Bronchial epithelial cell (primary cell): ENCODE data around the gene GRID2. TPM values are rescaled to one million over a fixed set of nuclear protein-coding genes. Genes with fewer than 3 reads are reported as not detected.

Source experiments
- DNase-seq: peaks from one replicate; pipeline ENCODE4 v3.0.0-alpha.2; 2010; ENCODE audit warnings: low read depth
- FAIRE-seq: peaks from 2 replicates; lab custom pipeline; 2011; peaks lifted over from hg19 to GRCh38; lab: Jason Lieb, UNC
- H3K27me3 ChIP-seq: 2 replicates; pipeline ENCODE4 v1.5.1; 2011; ENCODE audit warnings: low read length; ENCODE audit not compliant: control insufficient read depth, insufficient read depth
- H3K36me3 ChIP-seq: 2 replicates; pipeline ENCODE4 v1.5.1; 2011; ENCODE audit warnings: low read length; ENCODE audit not compliant: control insufficient read depth, insufficient read depth
- H3K4me3 ChIP-seq: 2 replicates; pipeline ENCODE4 v1.5.1; 2011; ENCODE audit warnings: mild to moderate bottlenecking, low read depth, low read length, control low read depth
- total RNA-seq: library from RNA; depleted of rRNA; stranded (reverse); fragments of >200 nt; gene quantifications from 2 replicates; pipeline ENCODE4 v1.2.1, GENCODE V29; 2014
- TF ChIP-seq, protein P1 (sequence below): IDR thresholded peaks from 2 replicates; pipeline ENCODE4 v1.5.1; 2011; ENCODE audit warnings: mild to moderate bottlenecking, moderate library complexity, low read length, control low read depth, inconsistent platforms; ENCODE audit not compliant: insufficient read depth, severe bottlenecking

Gene GRID2
- total RNA-seq, 1 donor from 2014 or later = not detected

GRCh38 chr4:92461732-92462131, 158.0 kb downstream of the GRID2 start:
- TF ChIP-seq, protein P1, sequence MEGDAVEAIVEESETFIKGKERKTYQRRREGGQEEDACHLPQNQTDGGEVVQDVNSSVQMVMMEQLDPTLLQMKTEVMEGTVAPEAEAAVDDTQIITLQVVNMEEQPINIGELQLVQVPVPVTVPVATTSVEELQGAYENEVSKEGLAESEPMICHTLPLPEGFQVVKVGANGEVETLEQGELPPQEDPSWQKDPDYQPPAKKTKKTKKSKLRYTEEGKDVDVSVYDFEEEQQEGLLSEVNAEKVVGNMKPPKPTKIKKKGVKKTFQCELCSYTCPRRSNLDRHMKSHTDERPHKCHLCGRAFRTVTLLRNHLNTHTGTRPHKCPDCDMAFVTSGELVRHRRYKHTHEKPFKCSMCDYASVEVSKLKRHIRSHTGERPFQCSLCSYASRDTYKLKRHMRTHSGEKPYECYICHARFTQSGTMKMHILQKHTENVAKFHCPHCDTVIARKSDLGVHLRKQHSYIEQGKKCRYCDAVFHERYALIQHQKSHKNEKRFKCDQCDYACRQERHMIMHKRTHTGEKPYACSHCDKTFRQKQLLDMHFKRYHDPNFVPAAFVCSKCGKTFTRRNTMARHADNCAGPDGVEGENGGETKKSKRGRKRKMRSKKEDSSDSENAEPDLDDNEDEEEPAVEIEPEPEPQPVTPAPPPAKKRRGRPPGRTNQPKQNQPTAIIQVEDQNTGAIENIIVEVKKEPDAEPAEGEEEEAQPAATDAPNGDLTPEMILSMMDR = no peak
- FAIRE-seq (no peak), DNase-seq (no peak)
- Histone ChIP-seq H3K36me3 (no peaks in the 10 kb centered on the region), H3K4me3 (no peak overlapping the region), H3K27me3 (no peaks in the 10 kb centered on the region)

- DNase-seq = peak; percentile 3
- FAIRE-seq = no peak
- H3K27me3 ChIP-seq = no peaks in the 10 kb centered on the region
- no peaks in the 10 kb centered on the region for H3K36me3 ChIP-seq
- H3K4me3 ChIP-seq = no peak overlapping the region
- TF ChIP-seq, protein P1 = no peak
Measured at GRCh38 chr4:92477298-92477697, 173.5 kb downstream of the GRID2 start.

- Histone ChIP-seq H3K4me3 (no peak overlapping the region), H3K36me3 (no peaks in the 10 kb centered on the region), H3K27me3 (no peaks in the 10 kb centered on the region)
- FAIRE-seq = no peak
- no peak for DNase-seq
- TF ChIP-seq, protein P1 = no peak
Measured at GRCh38 chr4:92483341-92483740, 179.6 kb downstream of the GRID2 start.

DNA sequence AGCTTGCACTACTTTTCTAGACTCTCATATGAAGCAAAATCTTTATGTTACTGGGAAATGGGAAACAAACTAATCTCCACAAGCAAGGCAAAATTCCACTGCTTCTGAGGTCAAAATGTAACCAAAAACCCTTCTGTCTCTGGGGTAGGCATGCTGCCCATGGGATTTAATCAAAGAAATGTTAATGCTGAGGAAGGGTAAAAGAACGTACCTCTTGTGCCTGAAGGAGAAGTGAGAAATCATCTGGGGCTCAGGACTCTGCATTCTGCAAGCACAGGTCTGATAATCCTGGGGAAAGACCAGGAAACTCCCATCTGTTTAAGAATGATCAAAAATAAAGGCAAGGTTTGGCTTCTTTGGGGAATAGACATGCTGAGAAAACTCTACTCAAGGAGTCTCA, 184.7 kb downstream of the GRID2 start:
- no peak overlapping the region for H3K4me3 ChIP-seq
- TF ChIP-seq, protein P1 = no peak
- no peaks in the 10 kb centered on the region for H3K27me3 ChIP-seq
- FAIRE-seq (no peak), DNase-seq (no peak)
- H3K36me3 ChIP-seq = no peaks in the 10 kb centered on the region

DNA sequence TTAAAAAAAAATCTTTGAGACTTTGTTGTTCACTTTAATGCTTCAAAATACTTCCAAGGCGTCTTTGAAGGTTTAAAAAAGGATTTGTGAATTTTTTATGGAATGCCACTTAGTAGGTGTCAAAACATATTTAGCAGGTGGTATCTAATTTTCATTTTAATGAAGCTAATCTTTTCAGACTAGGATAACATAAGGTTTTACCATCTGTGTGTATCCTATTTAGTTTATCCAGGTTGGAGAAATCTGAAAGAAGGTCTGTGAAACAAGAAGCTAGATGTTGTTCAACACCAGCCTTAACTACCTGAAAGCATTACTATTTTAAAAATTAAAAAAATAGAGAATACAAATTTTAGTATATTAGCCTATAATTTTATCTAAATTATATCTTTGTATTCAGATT, 193.4 kb downstream of the GRID2 start:
- FAIRE-seq = no peak
- TF ChIP-seq, protein P1 = no peak

GRCh38 chr4:92501456-92501855, 197.7 kb downstream of the GRID2 start:
- DNase-seq = peak; percentile 20
- FAIRE-seq = no peak
- TF ChIP-seq, protein P1 = no peak
- no peak overlapping the region for H3K4me3 ChIP-seq
- H3K27me3 ChIP-seq = no peaks in the 10 kb centered on the region
- H3K36me3 ChIP-seq = no peaks in the 10 kb centered on the region

More for the DNA sequence above, 193.4 kb downstream of the GRID2 start:
- no peak overlapping the region for H3K4me3 ChIP-seq
- DNase-seq = no peak
- no peaks in the 10 kb centered on the region for H3K36me3 ChIP-seq
- H3K27me3 ChIP-seq = no peaks in the 10 kb centered on the region
